HG03460 (cell line): ENCODE data around the gene VAT1L.

Experiments
- ATAC-seq: cut with Tn5 transposase; IDR thresholded peaks from one replicate; pipeline ENCODE4 v1.9.1; 2021; ENCODE audit not compliant: unreplicated experiment

VAT1L gene

GRCh38 chr16:77868052-77868451 is 79.7 kb downstream of the VAT1L start:
- peak; percentile 34 for ATAC-seq

GRCh38 chr16:77868478-77868877 is 80.1 kb downstream of the VAT1L start:
- ATAC-seq = peak; percentile 93

DNA sequence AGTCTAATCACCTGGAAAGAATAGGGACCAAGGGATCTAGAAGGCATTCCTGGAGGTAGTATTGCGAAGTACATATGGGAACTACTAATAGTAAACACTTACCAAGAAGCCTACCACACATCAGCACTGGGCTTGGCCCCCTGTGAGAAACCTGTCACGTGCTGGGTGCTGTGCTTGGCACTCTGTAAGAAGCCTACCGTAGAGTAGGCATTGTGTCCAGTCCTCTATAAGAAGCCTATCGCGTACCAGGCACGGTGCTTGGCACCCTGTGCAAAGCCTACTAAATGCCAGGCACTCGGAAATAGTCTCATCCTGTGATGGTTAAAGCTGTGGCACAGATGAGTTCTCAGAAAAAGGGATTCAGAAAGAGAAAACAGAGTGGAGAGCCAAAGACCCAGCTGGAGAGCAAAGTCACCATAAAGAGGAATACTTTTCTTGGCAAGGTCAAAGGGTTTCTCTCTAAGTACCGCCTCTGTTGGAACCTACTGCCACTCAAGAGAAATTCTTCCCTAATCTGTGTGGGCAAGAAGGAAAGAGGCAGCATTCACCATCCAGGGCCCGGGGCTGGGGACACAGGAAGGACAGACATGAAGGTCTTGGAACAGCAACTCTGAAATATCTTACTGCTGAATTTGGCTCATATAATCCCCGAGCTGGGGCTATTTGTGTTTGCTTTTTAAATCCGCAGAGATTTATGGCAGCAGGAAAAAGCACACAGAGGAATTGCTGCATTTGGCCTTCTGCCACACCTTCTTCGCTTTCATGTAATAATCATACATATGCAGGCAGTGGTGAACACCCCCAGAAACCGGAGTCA is 81.8 kb downstream of the VAT1L start:
- ATAC-seq = no peak

DNA sequence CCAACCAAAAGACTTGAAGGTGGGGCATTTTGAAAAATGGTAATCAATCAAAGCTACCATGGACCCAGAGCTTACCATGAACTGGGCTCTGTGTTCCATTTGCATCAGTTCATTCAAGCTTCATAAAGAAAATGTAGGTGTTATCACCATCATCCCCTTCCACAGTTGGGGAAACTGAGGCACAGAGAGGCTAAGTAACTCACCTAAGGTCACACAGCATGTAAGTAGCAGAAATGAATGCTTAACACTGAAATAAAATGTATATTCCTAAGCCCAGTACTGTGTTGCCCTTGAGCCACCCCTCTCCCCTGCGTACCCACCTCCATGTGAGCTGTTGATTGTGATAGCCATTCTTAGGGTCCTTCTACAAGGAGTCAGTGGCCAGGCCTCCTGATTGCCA is 83.6 kb downstream of the VAT1L start:
- no peak for ATAC-seq

- ATAC-seq = no peak
These were observed 84.7 kb downstream of the VAT1L start for GRCh38 chr16:77873066-77873465.

DNA sequence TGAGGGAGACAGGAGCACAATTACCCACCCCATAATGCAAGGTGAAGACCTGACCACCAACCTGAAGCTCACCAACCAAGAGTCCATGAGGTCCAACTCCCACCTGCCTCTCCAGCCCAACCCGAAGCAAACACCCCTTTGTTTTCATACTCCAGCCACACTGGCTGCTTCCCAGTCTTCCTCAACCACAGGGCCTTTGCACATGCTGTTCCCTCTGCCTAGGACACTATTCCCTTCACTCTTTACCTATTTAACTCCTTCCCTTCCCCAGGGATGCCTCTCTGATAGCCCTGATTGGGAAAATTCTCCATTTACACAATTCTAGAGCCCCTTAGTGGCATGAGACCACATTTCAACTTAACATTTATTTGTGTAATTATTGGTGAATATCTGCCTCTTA is 86.0 kb downstream of the VAT1L start:
- ATAC-seq = no peak

DNA sequence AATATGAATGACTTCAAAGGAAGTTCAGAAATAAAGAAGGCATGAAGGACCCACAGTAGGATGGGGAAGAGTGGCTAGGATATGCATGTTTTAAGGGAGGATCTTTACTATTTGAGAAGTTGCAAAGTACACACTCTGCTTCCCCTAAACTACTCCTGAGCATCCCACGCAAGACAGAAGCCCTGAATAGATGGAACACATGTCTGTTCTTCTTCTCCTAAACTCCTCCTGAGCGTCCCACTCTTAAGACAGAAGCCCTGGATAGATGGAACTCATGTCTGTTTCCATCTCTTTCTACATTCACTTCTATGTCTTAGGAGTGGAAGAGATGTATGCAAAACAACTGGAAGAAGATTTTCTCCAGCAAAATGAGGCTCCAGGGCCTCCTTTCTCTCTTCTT is 88.4 kb downstream of the VAT1L start:
- no peak for ATAC-seq

DNA sequence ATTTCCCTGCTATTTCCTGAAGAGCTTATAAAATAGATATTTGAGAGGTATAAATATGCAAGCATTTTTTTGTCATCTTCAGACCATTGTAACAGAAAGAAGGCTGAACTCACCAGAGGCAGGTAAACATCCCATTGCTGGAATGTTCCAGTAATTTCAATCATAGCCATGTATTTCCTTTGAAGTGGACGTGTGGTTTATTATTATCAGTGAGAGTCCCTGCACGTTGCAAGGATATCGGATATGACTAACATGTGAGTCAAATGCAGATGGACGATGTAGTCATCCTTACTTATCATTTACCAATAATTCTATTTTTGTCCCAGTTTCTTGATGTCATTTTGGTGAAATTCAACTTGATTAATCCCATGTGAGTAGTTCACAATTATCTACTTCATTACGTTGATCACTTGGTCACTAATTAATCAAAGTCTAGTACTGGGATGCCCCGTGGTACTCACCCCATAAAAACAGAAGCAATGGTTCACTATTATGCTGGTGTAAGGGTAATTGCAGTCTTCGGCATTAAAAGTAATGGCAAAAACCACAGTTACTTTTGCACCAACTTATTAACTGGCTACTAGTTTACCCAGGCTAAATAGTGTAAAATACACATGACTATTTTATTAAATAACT is 89.5 kb downstream of the VAT1L start:
- no peak for ATAC-seq

GRCh38 chr16:77881355-77882030 is 93.1 kb downstream of the VAT1L start:
- no peak for ATAC-seq

GRCh38 chr16:77882358-77882757 is 94.0 kb downstream of the VAT1L start:
- ATAC-seq = no peak

- ATAC-seq = no peak
These were observed 97.4 kb downstream of the VAT1L start for GRCh38 chr16:77885571-77886295.

DNA sequence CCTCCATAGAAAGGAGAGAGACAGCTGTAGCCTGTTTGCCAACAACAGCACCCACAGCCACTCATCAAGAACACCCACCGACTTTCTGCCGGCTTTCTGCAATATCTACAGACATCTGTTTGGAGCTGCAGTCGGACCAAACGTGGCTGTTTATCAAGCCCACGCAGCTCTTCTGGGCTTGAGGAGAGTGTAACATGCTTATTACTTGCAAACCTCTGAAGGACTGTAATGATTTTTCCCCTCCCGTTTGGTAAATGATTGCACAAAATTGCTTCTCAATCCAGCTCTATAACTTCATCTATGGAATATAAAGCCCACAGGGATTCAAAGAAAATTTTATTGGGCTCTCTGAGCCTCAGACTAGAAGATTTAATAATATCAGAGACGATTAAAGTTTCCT is 100.5 kb downstream of the VAT1L start:
- no peak for ATAC-seq

DNA sequence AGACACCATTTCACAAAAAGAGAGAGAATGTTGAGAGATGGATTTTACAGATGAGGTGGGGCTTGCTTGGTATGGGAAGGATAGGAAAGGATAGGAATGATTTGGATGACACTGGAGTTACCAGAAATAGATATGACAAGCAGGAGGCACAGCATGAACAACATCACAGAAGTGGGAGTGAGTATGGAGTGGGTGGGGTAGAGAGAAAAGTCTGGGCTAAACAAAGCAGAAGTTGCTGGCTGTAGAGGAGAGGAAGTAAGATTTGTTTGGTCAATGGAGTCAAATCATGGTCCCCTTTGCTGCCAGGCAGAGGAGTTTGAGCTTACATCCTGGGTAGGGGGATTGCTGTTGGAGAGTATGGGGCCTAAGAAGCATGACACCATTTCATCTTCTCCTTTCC is 101.7 kb downstream of the VAT1L start:
- ATAC-seq = no peak

- no peak for ATAC-seq
These were observed 105.8 kb downstream of the VAT1L start for GRCh38 chr16:77894162-77894561.

- ATAC-seq = no peak
These were observed 107.6 kb downstream of the VAT1L start for GRCh38 chr16:77895962-77896361.

- ATAC-seq = no peak
These were observed 108.2 kb downstream of the VAT1L start for GRCh38 chr16:77896415-77897128.

- ATAC-seq = no peak
These were observed 108.7 kb downstream of the VAT1L start for GRCh38 chr16:77897129-77897437.

- ATAC-seq = no peak
These were observed 109.7 kb downstream of the VAT1L start for GRCh38 chr16:77897831-77898605.

DNA sequence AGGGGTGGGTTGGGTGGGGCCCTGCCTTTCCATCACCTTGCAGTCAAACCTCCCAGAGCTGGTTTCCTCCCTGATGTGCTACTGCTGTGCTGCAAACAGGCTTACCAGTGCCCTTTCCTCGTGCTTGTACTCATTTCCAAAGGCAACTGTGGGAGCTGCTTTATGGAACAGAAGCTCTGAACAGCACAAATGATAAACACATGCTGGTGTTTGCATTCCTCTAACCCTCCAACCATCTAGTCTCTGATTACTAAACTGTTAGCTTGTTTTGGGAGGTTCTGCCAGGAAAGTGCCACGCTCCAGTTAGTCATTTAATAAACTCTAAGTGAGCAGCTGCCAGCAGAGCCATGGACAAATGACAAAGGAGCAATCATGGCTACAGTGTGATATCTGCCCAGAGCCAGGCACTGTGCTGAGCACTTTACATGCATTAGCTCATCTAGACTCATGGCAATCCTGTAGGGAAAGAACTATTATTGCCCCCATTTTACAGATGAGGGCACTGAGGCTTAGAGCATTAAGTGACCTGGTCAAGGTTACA is 110.4 kb downstream of the VAT1L start:
- ATAC-seq = no peak

DNA sequence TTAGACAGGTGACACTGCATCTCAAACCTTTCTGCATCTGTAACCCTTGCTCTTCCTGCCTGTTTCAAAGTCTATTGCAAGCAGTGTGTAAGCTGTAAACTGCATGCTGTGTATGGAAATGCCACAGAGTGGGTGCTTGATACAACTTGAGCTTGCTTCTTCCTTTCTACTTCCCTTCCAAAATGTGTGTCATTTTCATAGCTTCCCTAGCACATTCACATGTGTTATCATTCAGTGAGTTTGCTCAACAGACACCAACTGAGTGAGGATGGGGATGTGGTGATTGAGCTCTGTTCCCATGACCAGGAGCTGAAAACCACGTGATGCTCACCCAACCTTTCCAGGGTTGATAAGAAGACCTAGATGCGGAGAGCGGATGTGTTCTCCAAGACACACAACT is 111.1 kb downstream of the VAT1L start:
- no peak for ATAC-seq
